H1 (cell line): ENCODE results near the gene CSRP1. TPM values are rescaled to one million over a fixed set of nuclear protein-coding genes. Genes with fewer than 3 reads are reported as not detected.

Source experiments
- CTCF ChIA-PET: fragments of 300-600 bp; sonication (Branson Sonifier 250); formaldehyde crosslinking; loops from one replicate; lab custom pipeline; 2021; ENCODE audit not compliant: partially characterized antibody; lab: Charles Lee
- POLR2A ChIA-PET: fragments of 300-600 bp; sonication (Branson Sonifier 250); formaldehyde crosslinking; loops from one replicate; lab custom pipeline; 2021; ENCODE audit warnings: inconsistent platforms; ENCODE audit not compliant: partially characterized antibody; lab: Charles Lee
- DNase-seq, 2 experiments: peaks; one replicate each; pipeline versions ENCODE4 v3.0.0 to v3.0.0-alpha.2; 2010 to 2022; ENCODE audit warnings: low spot score in 2 of 2, low read depth in 1 of 2, mixed read lengths in 1 of 2
- FAIRE-seq: peaks from 2 replicates; lab custom pipeline; 2011; peaks lifted over from hg19 to GRCh38; lab: Jason Lieb, UNC
- H2AFZ ChIP-seq: 2 replicates; pipeline ENCODE4 v1.8.1; 2012; ENCODE audit warnings: low read length, inconsistent platforms
- H2AK5ac ChIP-seq: 2 replicates; pipeline ENCODE4 v1.6.1; 2013; ENCODE audit warnings: low read depth, low read length
- H2BK120ac ChIP-seq: replicated peaks from 2 replicates; pipeline ENCODE3; 2013; ENCODE audit warnings: low read depth, low read length, inconsistent platforms
- H2BK12ac ChIP-seq: 2 replicates; pipeline ENCODE4 v1.6.1; 2013; ENCODE audit warnings: low read depth, low read length
- H2BK15ac ChIP-seq: 2 replicates; pipeline ENCODE4 v1.6.1; 2013; ENCODE audit warnings: low read length
- H2BK20ac ChIP-seq: 2 replicates; pipeline ENCODE4 v1.6.1; 2013; ENCODE audit warnings: low read length
- H2BK5ac ChIP-seq: 2 replicates; pipeline ENCODE4 v1.6.1; 2013; ENCODE audit warnings: low read depth, low read length
- H3K14ac ChIP-seq: 2 replicates; pipeline ENCODE4 v1.6.1; 2013; ENCODE audit warnings: inconsistent platforms; ENCODE audit not compliant: insufficient read length
- H3K18ac ChIP-seq: 2 replicates; pipeline ENCODE4 v1.6.1; 2013; ENCODE audit warnings: low read length; ENCODE audit errors: extremely low read depth
- H3K23ac ChIP-seq: 2 replicates; pipeline ENCODE4 v1.6.1; 2013; ENCODE audit warnings: inconsistent platforms; ENCODE audit not compliant: insufficient read length
- H3K23me2 ChIP-seq: 2 replicates; pipeline ENCODE4 v1.6.1; 2013; ENCODE audit warnings: low read depth, low read length
- H3K27ac ChIP-seq: 2 replicates; pipeline ENCODE4 v1.6.1; 2011; ENCODE audit warnings: low read depth, low read length, inconsistent platforms
- H3K27me3 ChIP-seq, 4 experiments: replicated peaks in 1 of 4; 1 replicate in 1 of 4; 2 replicates in 3 of 4; pipeline versions ENCODE4 v1.6.1 to v1.8.1; 2011 to 2013; ENCODE audit warnings: low read length in 3 of 4, mild to moderate bottlenecking in 3 of 4, inconsistent platforms in 2 of 4, mixed read lengths in 2 of 4, moderate library complexity in 1 of 4; ENCODE audit not compliant: control insufficient read depth in 3 of 4, insufficient read depth in 3 of 4; ENCODE audit errors: extremely low read depth in 1 of 4
- H3K36me3 ChIP-seq, 4 experiments: 2 replicates each; pipeline versions ENCODE4 v1.6.1 to v1.8.1; 2011 to 2013; ENCODE audit warnings: mild to moderate bottlenecking in 4 of 4, low read length in 3 of 4, moderate library complexity in 2 of 4, control low read depth in 1 of 4, inconsistent platforms in 1 of 4; ENCODE audit not compliant: insufficient read depth in 4 of 4, control insufficient read depth in 2 of 4
- H3K4ac ChIP-seq: replicated peaks from 2 replicates; pipeline ENCODE3; 2013; ENCODE audit warnings: low read length, low read depth, mixed read lengths, inconsistent platforms; ENCODE audit not compliant: insufficient read length
- H3K4me1 ChIP-seq, 4 experiments: replicated peaks in 1 of 4; 1 replicate in 1 of 4; 2 replicates in 3 of 4; pipeline versions ENCODE4 v1.6.1 to v1.8.1; 2011 to 2013; ENCODE audit warnings: low read length in 3 of 4, inconsistent platforms in 2 of 4, mixed read lengths in 1 of 4; ENCODE audit not compliant: insufficient read depth in 4 of 4, control insufficient read depth in 3 of 4
- H3K4me2 ChIP-seq, 2 experiments: 2 replicates each; pipeline versions ENCODE4 v1.6.1 to v1.8.1; 2011 to 2013; ENCODE audit warnings: low read depth in 2 of 2, low read length in 2 of 2, control low read depth in 1 of 2, inconsistent platforms in 1 of 2, mild to moderate bottlenecking in 1 of 2; ENCODE audit not compliant: insufficient read depth in 1 of 2
- H3K4me3 ChIP-seq, 4 experiments: fragments of 200-600, 300-600 bp in 1 of 4; sonication (generic), shearing (Covaris generic), sonication (Bioruptor Twin) in 1 of 4; 2 replicates each; pipeline versions ENCODE4 v1.5.1 to v1.8.1; 2011 to 2016; ENCODE audit warnings: low read length in 4 of 4, low read depth in 3 of 4, control low read depth in 2 of 4, inconsistent platforms in 2 of 4, mild to moderate bottlenecking in 2 of 4, mixed read lengths in 1 of 4, moderate library complexity in 1 of 4; ENCODE audit not compliant: insufficient read depth in 2 of 4; ENCODE audit errors: extremely low read depth in 1 of 4
- H3K56ac ChIP-seq: replicated peaks from 2 replicates; pipeline ENCODE3; 2013; ENCODE audit warnings: low read depth, mild to moderate bottlenecking, mixed read lengths, low read length, inconsistent platforms; ENCODE audit not compliant: insufficient read length
- H3K79me1 ChIP-seq: 2 replicates; pipeline ENCODE4 v1.6.1; 2013; ENCODE audit warnings: low read depth, low read length, control low read depth
- H3K79me2 ChIP-seq, 2 experiments: 2 replicates each; pipeline versions ENCODE4 v1.6.1 to v1.8.1; 2012 to 2013; ENCODE audit warnings: low read length in 2 of 2, mild to moderate bottlenecking in 2 of 2, inconsistent platforms in 1 of 2; ENCODE audit not compliant: insufficient read depth in 2 of 2, control insufficient read depth in 1 of 2
- H3K9ac ChIP-seq, 4 experiments: replicated peaks in 1 of 4; 1 replicate in 1 of 4; 2 replicates in 3 of 4; pipeline versions ENCODE4 v1.6.1 to v1.8.1; 2011 to 2013; ENCODE audit warnings: low read depth in 3 of 4, low read length in 3 of 4, control low read depth in 2 of 4, mild to moderate bottlenecking in 2 of 4, moderate library complexity in 2 of 4, inconsistent platforms in 1 of 4; ENCODE audit errors: extremely low read depth in 1 of 4
- H3K9me3 ChIP-seq, 2 experiments: 2 replicates each; pipeline versions ENCODE4 v1.6.1 to v1.8.1; 2012 to 2013; ENCODE audit warnings: mild to moderate bottlenecking in 2 of 2, moderate library complexity in 2 of 2, control low read depth in 1 of 2, inconsistent platforms in 1 of 2, low read depth in 1 of 2, low read length in 1 of 2, mixed read lengths in 1 of 2; ENCODE audit not compliant: insufficient read depth in 2 of 2
- H4K20me1 ChIP-seq, 2 experiments: replicated peaks in 1 of 2; 2 replicates each; pipeline versions ENCODE3 to v1.8.1; 2011 to 2013; ENCODE audit warnings: inconsistent platforms in 2 of 2, low read length in 2 of 2, mild to moderate bottlenecking in 1 of 2; ENCODE audit not compliant: insufficient read depth in 2 of 2, control insufficient read depth in 1 of 2
- H4K5ac ChIP-seq: 2 replicates; pipeline ENCODE4 v1.6.1; 2013; ENCODE audit warnings: low read length, low read depth, mixed read lengths, inconsistent platforms; ENCODE audit not compliant: insufficient read length
- H4K8ac ChIP-seq: 2 replicates; pipeline ENCODE4 v1.8.0; 2013; ENCODE audit warnings: mild to moderate bottlenecking, moderate library complexity, low read length, inconsistent platforms; ENCODE audit not compliant: insufficient read depth; ENCODE audit errors: extremely low read depth
- H4K91ac ChIP-seq: replicated peaks from 2 replicates; pipeline ENCODE3; 2013; ENCODE audit warnings: low read length, mixed read lengths, inconsistent platforms; ENCODE audit not compliant: insufficient read length
- EP300 ChIP-seq, 2 experiments: IDR thresholded peaks; 1 replicate in 1 of 2; 2 replicates in 1 of 2; pipeline ENCODE4 v1.6.1; 2011 to 2012; ENCODE audit warnings: low read depth in 2 of 2, low read length in 2 of 2, mild to moderate bottlenecking in 2 of 2, borderline replicate concordance in 1 of 2, inconsistent platforms in 1 of 2, moderate library complexity in 1 of 2
- GTF2F1 ChIP-seq: IDR thresholded peaks from 2 replicates; pipeline ENCODE4 v1.6.1; 2012; ENCODE audit warnings: low read depth, low read length, improper control_type of control experiment, borderline replicate concordance
- KDM4A ChIP-seq: IDR thresholded peaks from one replicate; pipeline ENCODE4 v1.7.1; 2012; ENCODE audit warnings: low read depth, mild to moderate bottlenecking, moderate library complexity, low read length, inconsistent platforms; ENCODE audit not compliant: severe bottlenecking
- SIN3A ChIP-seq, 2 experiments: IDR thresholded peaks in 1 of 2; conservative IDR thresholded peaks in 1 of 2; 2 replicates each; pipeline ENCODE4 v1.6.1; 2011 to 2012; ENCODE audit warnings: low read length in 2 of 2, improper control_type of control experiment in 1 of 2, low read depth in 1 of 2, mild to moderate bottlenecking in 1 of 2
- SP2 ChIP-seq: IDR thresholded peaks from 2 replicates; pipeline ENCODE4 v1.6.1; 2012; ENCODE audit warnings: mild to moderate bottlenecking, low read length, inconsistent platforms
- TAF7 ChIP-seq: optimal IDR thresholded peaks from 2 replicates; pipeline ENCODE3; 2011; ENCODE audit warnings: low read depth, mild to moderate bottlenecking, inconsistent platforms, low read length, moderate library complexity, borderline replicate concordance
- WGBS, 2 experiments: shearing (Covaris generic) in 1 of 2; methylation state at CpG; one replicate each; pipeline versions ENCODE4 v1.1.6 to v1.1.7; 2013 to 2015; ENCODE audit warnings: low lambda C conversion rate in 2 of 2, mixed read lengths in 2 of 2, inconsistent platforms in 1 of 2, low coverage in 1 of 2, missing lambda C conversion rate in 1 of 2; ENCODE audit not compliant: insufficient replicate concordance in 2 of 2, insufficient coverage in 1 of 2, insufficient read length in 1 of 2; ENCODE audit errors: extremely low coverage in 1 of 2, missing lambda C conversion rate in 1 of 2; 5-methylcytosine and 5-hydroxymethylcytosine counted together
- polyA plus RNA-seq, 7 experiments: library from polyadenylated mRNA; depleted of rRNA in 3 of 7; stranded (reverse) in 5 of 7; unstranded in 2 of 7; fragments of >200 nt in 5 of 7; fragments of 200-250 nt in 2 of 7; gene quantifications; 1 replicate in 5 of 7; 2 replicates in 1 of 7; 4 replicates in 1 of 7; pipeline versions ENCODE4 v1.2.1 to v1.2.3, GENCODE V29; 2011 to 2013; ENCODE audit warnings: missing spikeins in 2 of 7, mixed read lengths in 2 of 7
- total RNA-seq: library from RNA; stranded (reverse); fragmentation: NEBNext Ultra II Directional; extraction: Animal tissue kit (Norgen Biotek cat#: 25700); gene quantifications from 2 replicates; pipeline ENCODE4 v1.2.1, GENCODE V29; 2021

CSRP1 gene
- total and polyA plus RNA-seq, 2 of the 8 experiments (the other 6 are each of a cell fraction or from before 2014, with no cell fraction given): 14.2 to 22.3 TPM

DNA sequence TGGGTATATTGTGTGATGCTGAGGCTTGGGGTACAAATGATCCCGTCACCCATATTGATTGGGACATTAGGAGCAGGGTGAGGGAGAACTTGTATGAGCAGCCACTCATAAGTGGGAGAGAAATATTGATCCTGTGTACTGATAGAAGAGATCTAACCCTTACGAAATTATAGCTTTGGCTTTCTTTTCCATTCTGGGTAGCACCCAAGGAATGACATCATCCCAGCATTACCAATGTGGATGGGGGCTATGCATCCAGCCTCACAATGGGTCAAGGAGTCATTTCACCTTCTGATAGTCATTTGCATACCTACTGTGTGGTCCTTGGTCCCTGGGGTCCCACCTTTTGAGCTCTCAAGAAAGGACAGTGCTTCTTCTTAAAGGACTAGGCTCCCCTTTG is 30.1 kb upstream of the CSRP1 start:
- POLR2A ChIA-PET: no interaction called here
- no peak for FAIRE-seq
- no peak overlapping the region for H3K9ac ChIP-seq
- H3K4me3 ChIP-seq: no peak overlapping the region
- H3K56ac ChIP-seq: no peak overlapping the region
- H3K4ac ChIP-seq: no peak overlapping the region
- WGBS, 2 experiments: 91% methylated on average over 2 of the region's 2 CpGs; no CpG with 5 or more reads in 1 of the 2 experiments
- H3K23ac ChIP-seq: no peak overlapping the region
- H2BK5ac ChIP-seq: no peak overlapping the region
- no peak overlapping the region for H2AK5ac ChIP-seq
- no peak overlapping the region for H4K91ac ChIP-seq
- H3K27ac ChIP-seq: no peak overlapping the region
- H3K18ac ChIP-seq: no peak overlapping the region
- H3K27me3 ChIP-seq: peaks cover 2 to 34% (median 29%) of the 10 kb centered on the region in 4 experiments
- no peaks in the 10 kb centered on the region for H4K20me1 ChIP-seq
- no peak overlapping the region for H4K8ac ChIP-seq
- H2BK12ac ChIP-seq: no peak overlapping the region
- H3K36me3 ChIP-seq: no peaks in the 10 kb centered on the region
- peaks cover 14% of the 10 kb centered on the region; the same call in 1 of the 2 replicates for H3K23me2 ChIP-seq
- no peak overlapping the region for H2BK20ac ChIP-seq
- DNase-seq: no peak
- no peak overlapping the region for H2BK120ac ChIP-seq
- no peaks in the 10 kb centered on the region for H3K9me3 ChIP-seq
- no peaks in the 10 kb centered on the region for H3K79me2 ChIP-seq
- TF ChIP-seq SIN3A (conservative IDR thresholded peaks at IDR 0.05 in 1 of 2, IDR thresholded peaks at IDR 0.05 in 1 of 2; ENCODE audit: low read depth in 1 of 2, low read length in 2 of 2) (no peak), TAF7 (no peak), KDM4A (no peak), EP300 (IDR thresholded peaks at IDR 0.05; ENCODE audit: borderline replicate concordance in 1 of 2, low read depth in 2 of 2, low read length in 2 of 2) (no peak), GTF2F1 (no peak), SP2 (no peak)
- no peak overlapping the region for H3K14ac ChIP-seq
- peaks cover 2 to 5% (median 3%) of the 10 kb centered on the region in 4 experiments; a peak in 5 of 7 replicates for H3K4me1 ChIP-seq
- H3K79me1 ChIP-seq: no peaks in the 10 kb centered on the region
- no peak overlapping the region for H2AFZ ChIP-seq
- CTCF ChIA-PET: interaction anchor here (0.7 to 43.8 kb wide), 11 partner anchors 10 to 293 kb away, joined by 3 to 929 read pairs (median 6); partner anchors contain the start of gene CSRP1
- H2BK15ac ChIP-seq: no peak overlapping the region
- H4K5ac ChIP-seq: no peak overlapping the region
- H3K4me2 ChIP-seq: no peak overlapping the region
